GM12878 (cell line): ENCODE measurements around the gene GPR52. TPM values are rescaled to one million over a fixed set of nuclear protein-coding genes. Genes with fewer than 3 reads are reported as not detected.

Experiments
- ATAC-seq: fragments of 200-7000 bp; cut with Tn5 transposase; 3 replicates; pipeline ENCODE4 v1.9.1; 2020; ENCODE audit warnings: mild to moderate bottlenecking, moderate library complexity
- BruUV-seq: library from RNA; stranded (reverse); fragments of 400-500 nt; replicated peaks from 2 replicates; lab custom pipeline; 2021; lab: Mats Ljungman, UMichigan
- CTCF ChIA-PET: fragments of 300-600 bp; sonication (Branson Sonifier 250); formaldehyde crosslinking; extraction: SDS; loops from one replicate; lab custom pipeline; 2021; ENCODE audit warnings: inconsistent platforms; lab: Yijun Ruan, JAX
- POLR2A ChIA-PET: fragments of 350-600 bp; formaldehyde crosslinking; extraction: SDS; loops from one replicate; lab custom pipeline; 2021; ENCODE audit warnings: inconsistent platforms; lab: Charles Lee
- RAD21 ChIA-PET: fragments of 300-600 bp; sonication (Branson Sonifier 250); formaldehyde crosslinking; loops from one replicate; lab custom pipeline; 2023; ENCODE audit warnings: antibody characterized with exemption; ENCODE audit not compliant: unreplicated experiment; lab: Charles Lee
- SMC1A ChIA-PET: fragments of 300-600 bp; sonication (Branson Sonifier 250); formaldehyde crosslinking; loops from one replicate; lab custom pipeline; 2023; ENCODE audit not compliant: unreplicated experiment, uncharacterized antibody; lab: Charles Lee
- DNase-seq: peaks from one replicate; pipeline ENCODE4 v3.0.0-alpha.2; 2011; ENCODE audit warnings: low read depth, low spot score
- FAIRE-seq: peaks from 3 replicates; lab custom pipeline; 2011; peaks lifted over from hg19 to GRCh38; lab: Jason Lieb, UNC
- H2AFZ ChIP-seq: 2 replicates; pipeline ENCODE4 v1.6.0; 2011; ENCODE audit warnings: low read depth, low read length, control low read depth; ENCODE audit not compliant: control insufficient read depth
- H3K27ac ChIP-seq: 2 replicates; pipeline ENCODE4 v1.5.1; 2011; ENCODE audit warnings: control low read depth; ENCODE audit not compliant: control insufficient read depth, insufficient read depth
- H3K27me3 ChIP-seq, 2 experiments: replicated peaks in 1 of 2; 2 replicates each; pipeline versions ENCODE4 v1.6.0 to v1.6.1; 2011; ENCODE audit warnings: low read length in 1 of 2; ENCODE audit not compliant: control insufficient read depth in 2 of 2, insufficient read depth in 2 of 2
- H3K36me3 ChIP-seq, 2 experiments: 2 replicates each; pipeline ENCODE4 v1.5.1; 2011; ENCODE audit warnings: low read length in 1 of 2; ENCODE audit not compliant: control insufficient read depth in 2 of 2, insufficient read depth in 2 of 2
- H3K4me1 ChIP-seq: 2 replicates; pipeline ENCODE4 v1.6.1; 2011; ENCODE audit warnings: mild to moderate bottlenecking, low read length, moderate library complexity, mixed read lengths; ENCODE audit not compliant: control insufficient read depth, insufficient read depth
- H3K4me2 ChIP-seq: 2 replicates; pipeline ENCODE4 v1.6.0; 2011; ENCODE audit warnings: control low read depth; ENCODE audit not compliant: control insufficient read depth, insufficient read depth
- H3K4me3 ChIP-seq: fragments of 200-600 bp; sonication (generic); 2 replicates; pipeline ENCODE4 v1.5.1; 2016
- H3K79me2 ChIP-seq: 2 replicates; pipeline ENCODE4 v1.6.0; 2011; ENCODE audit warnings: low read length; ENCODE audit not compliant: control insufficient read depth, insufficient read depth
- H3K9ac ChIP-seq: 2 replicates; pipeline ENCODE4 v1.8.0; 2011; ENCODE audit warnings: low read length, control low read depth, mixed read lengths; ENCODE audit not compliant: control insufficient read depth, insufficient read depth
- H3K9me3 ChIP-seq: replicated peaks from 3 replicates; pipeline ENCODE4 v1.5.1; 2011; ENCODE audit warnings: mild to moderate bottlenecking, low read length; ENCODE audit not compliant: control insufficient read depth, insufficient read depth
- H4K20me1 ChIP-seq: 2 replicates; pipeline ENCODE4 v1.6.0; 2011; ENCODE audit not compliant: control insufficient read depth, insufficient read depth
- ATF7 ChIP-seq: fragments of 450-650 bp; IDR thresholded peaks from 2 replicates; pipeline ENCODE4 v1.6.1; 2016; ENCODE audit warnings: low read depth, mild to moderate bottlenecking
- CHD1 ChIP-seq: IDR thresholded peaks from 2 replicates; pipeline ENCODE4 v1.6.1; 2012; ENCODE audit warnings: low read depth, low read length, improper control_type of control experiment
- MYB ChIP-seq: fragments of 150-350 bp; IDR thresholded peaks from 2 replicates; pipeline ENCODE4 v1.6.1; 2014; ENCODE audit warnings: mild to moderate bottlenecking, low read depth, low read length, borderline replicate concordance
- PBX3 ChIP-seq: IDR thresholded peaks from 2 replicates; pipeline ENCODE4 v1.6.1; 2011; ENCODE audit warnings: mild to moderate bottlenecking, low read depth, low read length, moderate library complexity; ENCODE audit not compliant: insufficient replicate concordance
- RB1 ChIP-seq: fragments of 450-650 bp; formaldehyde crosslinking; IDR thresholded peaks from 2 replicates; pipeline ENCODE4 v1.6.1; 2017; ENCODE audit warnings: mild to moderate bottlenecking, borderline replicate concordance
- RELA ChIP-seq: fragments of 450-650 bp; IDR thresholded peaks from 2 replicates; pipeline ENCODE4 v1.8.0; 2014; ENCODE audit warnings: borderline replicate concordance; ENCODE audit not compliant: partially characterized antibody
- SKIL ChIP-seq: fragments of 450-650 bp; IDR thresholded peaks from 2 replicates; pipeline ENCODE4 v1.6.1; 2017; ENCODE audit warnings: mild to moderate bottlenecking, low read depth, inconsistent platforms; ENCODE audit not compliant: poor library complexity, severe bottlenecking
- SREBF2 ChIP-seq: IDR thresholded peaks from 2 replicates; pipeline ENCODE4 v1.6.1; 2012; ENCODE audit warnings: mild to moderate bottlenecking, low read length
- TCF7 ChIP-seq: IDR thresholded peaks from 2 replicates; pipeline ENCODE4 v1.6.1; 2014; ENCODE audit warnings: antibody characterized with exemption, borderline replicate concordance
- ZNF217 ChIP-seq: fragments of 450-650 bp; IDR thresholded peaks from 2 replicates; pipeline ENCODE4 v1.6.1; 2017; ENCODE audit warnings: antibody characterized with exemption, mild to moderate bottlenecking
- ZZZ3 ChIP-seq: IDR thresholded peaks from 2 replicates; pipeline ENCODE4 v1.6.1; 2011; ENCODE audit warnings: low read depth; ENCODE audit not compliant: control insufficient read depth, insufficient read length
- WGBS: methylation state at CpG from one replicate; pipeline ENCODE4 v1.1.6; 2016; ENCODE audit warnings: low lambda C conversion rate; ENCODE audit not compliant: insufficient replicate concordance, insufficient coverage; ENCODE audit errors: missing lambda C conversion rate; 5-methylcytosine and 5-hydroxymethylcytosine counted together
- in situ Hi-C: fragments of 300-500 bp; cut with MboI; formaldehyde crosslinking; loops from 9 replicates; pipeline ENCODE4 v1.14.3; 2018; ENCODE audit warnings: mixed read lengths
- intact Hi-C: fragments of 100-400 bp; cut with micrococcal nuclease; formaldehyde crosslinking; loops from one replicate; pipeline ENCODE4 v1.14.2; 2022; ENCODE audit not compliant: unreplicated experiment
- polyA plus RNA-seq, 11 experiments: library from polyadenylated mRNA; depleted of rRNA in 4 of 11; unstranded in 6 of 11; stranded (reverse) in 5 of 11; fragments of >200 nt; fragmentation: Nextera tagmentation in 4 of 11; fragmentation: Illumina TruSeq in 1 of 11; extraction: Ambion mirVana in 4 of 11; extraction: Trizol in 1 of 11; gene quantifications; 1 replicate in 1 of 11; 2 replicates in 10 of 11; pipeline versions ENCODE4 v1.2.1 to v1.2.3, GENCODE V29; 2011 to 2016; ENCODE audit warnings: inconsistent platforms in 2 of 11, missing spikeins in 2 of 11, low read depth in 1 of 11
- total RNA-seq, 4 experiments: library from RNA; depleted of rRNA in 3 of 4; stranded (reverse); fragments of >200 nt in 3 of 4; fragmentation: Illumina TruSeq in 1 of 4; extraction: Trizol in 1 of 4; gene quantifications; 2 replicates each; pipeline versions ENCODE4 v1.2.1 to v1.2.3, GENCODE V29; 2013 to 2021
- TF ChIP-seq, protein P1 (sequence below): IDR thresholded peaks from 2 replicates; pipeline ENCODE4 v1.6.1; 2012; ENCODE audit warnings: low read length, inconsistent platforms

GPR52 gene
- total and polyA plus RNA-seq, 10 of the 15 experiments (the other 5 are each of a cell fraction or from before 2014, with no cell fraction given): 0.20 to 16.4 (median 3.2) TPM; not detected in 4

GRCh38 chr1:174405219-174405618 lies 42.5 kb upstream of the GPR52 start:
- ATAC-seq (no peak), DNase-seq (no peak), FAIRE-seq (no peak)
- no peaks in the 10 kb centered on the region for H4K20me1 ChIP-seq
- H3K36me3 ChIP-seq: 0 out of 4 replicates have a peak, but pooled peaks cover 0 to 4% of the 10 kb centered on the region in 2 experiments
- H3K27ac ChIP-seq: no peak overlapping the region
- CTCF ChIA-PET: no interaction called here
- H3K9ac ChIP-seq: no peak overlapping the region
- POLR2A ChIA-PET: no interaction called here
- intact Hi-C loops (no loop called here), in situ Hi-C loops (no loop called here)
- H3K4me2 ChIP-seq: no peak overlapping the region
- H3K27me3 ChIP-seq: no peaks in the 10 kb centered on the region
- SMC1A ChIA-PET: no interaction called here
- H2AFZ ChIP-seq: no peak overlapping the region
- no TSS peak for BruUV-seq
- H3K79me2 ChIP-seq: no peaks in the 10 kb centered on the region
- no peak overlapping the region for H3K4me3 ChIP-seq
- no peaks in the 10 kb centered on the region for H3K9me3 ChIP-seq
- RAD21 ChIA-PET: no interaction called here
- TF ChIP-seq SKIL (no peak), TCF7 (no peak), ZNF217 (no peak), MYB (no peak), SREBF2 (no peak), RELA (no peak), CHD1 (no peak), PBX3 (no peak), ATF7 (no peak), ZZZ3 (no peak), RB1 (no peak)
- TF ChIP-seq, protein P1, sequence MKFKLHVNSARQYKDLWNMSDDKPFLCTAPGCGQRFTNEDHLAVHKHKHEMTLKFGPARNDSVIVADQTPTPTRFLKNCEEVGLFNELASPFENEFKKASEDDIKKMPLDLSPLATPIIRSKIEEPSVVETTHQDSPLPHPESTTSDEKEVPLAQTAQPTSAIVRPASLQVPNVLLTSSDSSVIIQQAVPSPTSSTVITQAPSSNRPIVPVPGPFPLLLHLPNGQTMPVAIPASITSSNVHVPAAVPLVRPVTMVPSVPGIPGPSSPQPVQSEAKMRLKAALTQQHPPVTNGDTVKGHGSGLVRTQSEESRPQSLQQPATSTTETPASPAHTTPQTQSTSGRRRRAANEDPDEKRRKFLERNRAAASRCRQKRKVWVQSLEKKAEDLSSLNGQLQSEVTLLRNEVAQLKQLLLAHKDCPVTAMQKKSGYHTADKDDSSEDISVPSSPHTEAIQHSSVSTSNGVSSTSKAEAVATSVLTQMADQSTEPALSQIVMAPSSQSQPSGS: no peak
- TF ChIP-seq, all 136 proteins: peak for 0
- no peaks in the 10 kb centered on the region for H3K4me1 ChIP-seq
- 100% methylated on average over 1 of the region's 1 CpG for WGBS
